HG02588 (cell line): ENCODE measurements around the gene CDH23.
"Not testable (repeated sequence)": the region's sequence is repeated elsewhere in the genome, so short reads cannot be mapped to it uniquely, and the experiment has no call there.

ENCODE experiments used
- ATAC-seq: cut with Tn5 transposase; IDR thresholded peaks from one replicate; pipeline ENCODE4 v1.9.1; 2021; ENCODE audit warnings: mild to moderate bottlenecking, moderate library complexity; ENCODE audit not compliant: unreplicated experiment

The CDH23 gene

DNA sequence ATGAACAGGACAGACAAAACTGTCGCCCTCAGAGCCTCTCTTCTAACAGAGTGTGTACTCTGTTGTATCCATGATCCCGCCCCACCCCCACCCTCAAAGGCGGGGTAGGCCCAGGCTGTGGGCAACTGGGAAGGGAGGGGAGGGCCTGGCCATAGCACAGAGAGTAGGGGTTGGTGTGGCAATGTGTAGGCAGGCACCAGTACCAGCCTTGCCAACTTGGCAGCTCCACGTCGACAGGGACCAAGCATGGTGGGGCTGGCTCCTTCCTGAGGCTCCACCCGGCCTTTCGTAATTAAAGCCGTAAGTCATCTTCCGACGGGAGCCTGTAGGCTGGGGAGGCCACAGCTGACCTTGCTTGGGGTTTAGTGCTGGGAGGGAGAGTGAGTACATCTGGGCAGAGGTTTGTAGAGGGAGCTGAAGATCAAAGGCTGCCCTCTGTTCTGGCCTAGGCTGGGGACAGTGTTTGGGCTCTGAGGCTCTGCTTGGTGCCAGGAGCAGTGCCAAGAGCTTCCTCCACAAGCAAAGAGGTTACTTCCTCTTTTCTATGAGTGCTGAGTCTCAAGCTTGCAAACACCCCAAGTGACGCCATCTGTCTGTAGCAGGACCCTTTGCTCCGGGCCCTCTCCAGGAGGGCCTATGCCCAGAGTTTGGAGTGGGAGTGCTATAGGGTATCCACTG, 201.2 kb downstream of the CDH23 start:
- no peak for ATAC-seq

DNA sequence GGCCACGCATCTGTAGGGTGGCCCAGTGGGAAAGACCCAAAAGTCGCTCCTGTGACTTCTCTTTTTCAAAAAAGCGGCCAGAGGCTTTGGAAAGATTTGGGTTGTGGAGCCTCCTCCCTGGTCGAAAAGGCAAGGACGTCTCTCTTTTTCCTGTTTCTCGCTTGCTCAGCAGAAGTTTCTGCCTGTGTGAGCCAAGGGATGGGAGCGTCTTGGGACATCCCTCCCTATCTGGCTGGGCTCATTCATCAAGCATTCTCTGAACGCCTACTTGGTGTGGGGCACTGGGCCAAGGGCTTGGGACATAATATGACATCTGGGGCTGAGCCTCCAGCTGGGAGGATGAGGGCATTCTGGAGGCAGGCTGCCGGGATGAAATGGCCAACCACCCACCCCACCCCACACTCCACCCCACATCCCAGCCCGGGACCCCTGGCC, 201.9 kb downstream of the CDH23 start:
- ATAC-seq: no peak

DNA sequence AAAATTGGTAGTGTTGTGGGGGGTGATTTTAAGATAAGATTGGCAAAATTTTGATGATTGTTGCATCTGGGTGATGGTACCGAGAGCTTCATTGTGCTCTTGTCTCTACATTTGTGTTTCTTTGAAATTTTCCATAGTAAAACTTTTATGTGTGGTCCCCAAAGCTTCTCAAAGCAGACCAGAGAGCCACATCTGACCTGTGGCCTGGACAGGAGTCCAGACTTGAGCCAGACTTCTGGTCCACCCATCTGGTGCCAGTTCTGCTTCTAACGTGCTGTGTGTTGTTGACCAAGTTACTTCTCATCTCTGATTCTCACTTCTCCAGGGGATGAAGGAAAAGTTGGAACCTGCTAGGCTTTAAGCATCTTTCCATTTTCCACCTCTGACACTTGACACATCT, 202.8 kb downstream of the CDH23 start:
- no peak for ATAC-seq

DNA sequence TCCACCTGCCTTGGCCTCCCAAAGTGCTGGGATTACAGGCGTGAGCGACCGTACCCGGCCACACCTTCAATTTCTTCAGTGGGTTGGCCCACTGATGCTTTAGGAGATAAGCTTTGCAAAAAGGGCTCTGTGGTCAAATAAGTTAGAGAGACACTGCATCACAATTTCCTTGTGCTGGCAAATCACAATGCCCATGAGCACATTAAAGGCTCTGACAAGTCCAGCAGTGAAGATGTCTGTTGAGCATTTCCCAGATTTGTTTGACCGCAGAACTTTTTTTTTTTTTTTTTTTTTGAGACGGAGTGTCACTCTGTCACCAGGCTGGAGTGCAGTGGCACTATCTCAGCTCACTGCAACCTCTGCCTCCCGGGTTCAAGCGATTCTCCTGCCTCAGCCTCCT, 203.5 kb downstream of the CDH23 start:
- ATAC-seq: not testable (repeated sequence)

- no peak for ATAC-seq
These were observed 204.1 kb downstream of the CDH23 start for GRCh38 chr10:71600849-71601248.

DNA sequence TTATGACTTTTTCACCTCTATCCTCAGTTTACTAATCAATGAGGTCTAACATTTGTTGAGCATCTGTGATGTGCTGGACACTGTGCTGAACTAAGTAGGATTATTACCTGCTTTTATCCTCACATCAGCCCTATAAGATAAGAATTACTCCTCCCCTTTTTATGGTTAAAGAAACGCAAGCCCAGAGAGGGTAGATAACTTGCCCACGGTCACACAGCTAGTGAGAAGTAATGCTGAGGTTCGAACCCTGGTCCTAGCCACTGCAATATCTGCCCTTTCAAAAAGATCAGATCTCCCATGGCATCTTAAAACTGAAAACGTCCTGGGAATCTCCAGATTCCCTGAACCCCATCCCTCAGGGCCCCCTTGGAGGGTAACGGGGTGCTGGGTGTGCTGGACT, 204.6 kb downstream of the CDH23 start:
- ATAC-seq: no peak

DNA sequence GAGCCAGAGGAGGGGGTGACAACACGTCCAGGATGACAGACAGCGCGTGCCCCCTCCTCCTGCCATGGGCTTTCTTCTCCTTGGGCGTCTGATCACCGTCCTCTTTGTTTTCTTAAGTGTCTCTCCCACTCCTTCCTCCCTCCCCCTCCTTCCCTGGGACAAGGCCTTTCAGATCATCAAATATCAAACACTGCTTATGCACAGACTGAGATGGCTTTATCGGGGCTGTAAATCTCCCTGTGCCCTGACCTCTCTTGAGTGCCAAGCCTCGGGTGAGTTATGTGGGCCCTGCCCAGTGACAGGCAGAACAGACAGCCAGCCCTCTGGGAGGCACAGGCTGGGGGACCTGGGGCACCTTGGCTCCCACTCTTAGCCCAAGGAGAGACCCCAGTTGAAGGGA, 206.4 kb downstream of the CDH23 start:
- ATAC-seq: no peak

- no peak for ATAC-seq
These were observed 207.0 kb downstream of the CDH23 start for GRCh38 chr10:71603754-71604153.

DNA sequence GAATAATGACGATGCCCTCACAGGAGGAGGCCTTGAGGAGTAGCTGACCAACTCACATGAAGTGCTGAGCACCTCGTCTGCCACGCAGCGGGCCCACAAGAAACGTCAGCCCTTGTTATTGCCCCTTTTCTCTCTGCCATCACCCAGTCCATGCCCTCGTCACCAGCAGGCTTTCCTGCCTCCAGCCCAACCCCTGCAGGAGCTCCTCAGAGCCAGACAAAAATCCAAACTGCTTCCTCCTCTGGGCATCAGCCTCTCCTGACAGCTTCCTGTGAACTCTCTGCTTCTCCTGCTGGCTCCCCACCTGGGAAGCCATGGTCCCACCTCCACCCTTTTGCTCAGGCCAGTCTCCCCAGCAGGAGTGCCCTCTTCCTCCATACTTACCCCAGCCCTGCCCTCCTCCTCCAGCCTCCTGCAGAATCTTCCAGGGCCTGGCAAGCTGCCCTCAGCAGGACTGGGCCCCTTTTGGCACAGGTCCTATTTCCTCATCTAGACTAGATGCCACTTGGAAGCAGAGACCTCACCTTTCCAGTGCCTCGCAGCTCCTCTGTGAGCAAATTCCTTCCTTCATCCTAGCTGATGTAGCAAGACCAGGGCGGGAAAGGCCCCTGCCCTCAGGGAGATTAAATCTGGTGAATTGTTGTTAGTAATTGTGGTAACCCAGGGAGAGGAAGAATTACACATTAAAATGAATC, 207.8 kb downstream of the CDH23 start:
- ATAC-seq: no peak

- ATAC-seq: no peak
These were observed 208.7 kb downstream of the CDH23 start for GRCh38 chr10:71605263-71605962.

- ATAC-seq: no peak
These were observed 209.7 kb downstream of the CDH23 start for GRCh38 chr10:71606257-71607081.

DNA sequence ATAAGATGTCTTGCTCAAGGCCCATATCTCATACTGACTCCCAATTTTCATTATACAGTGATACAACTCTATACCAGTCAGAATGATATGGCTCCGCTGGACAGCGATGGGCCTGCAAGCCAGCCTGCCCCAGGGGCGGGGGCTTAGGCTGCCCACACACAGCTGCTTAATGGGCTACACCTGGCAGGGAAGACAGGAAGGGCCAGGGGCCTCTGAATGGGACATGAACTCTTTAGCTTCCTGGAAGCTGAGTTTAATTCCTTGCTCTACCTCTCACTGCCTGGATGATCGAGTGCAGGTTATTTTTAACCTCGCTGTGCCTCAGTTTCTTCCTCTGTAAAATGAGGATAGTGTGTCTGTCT, 210.3 kb downstream of the CDH23 start:
- ATAC-seq: no peak

DNA sequence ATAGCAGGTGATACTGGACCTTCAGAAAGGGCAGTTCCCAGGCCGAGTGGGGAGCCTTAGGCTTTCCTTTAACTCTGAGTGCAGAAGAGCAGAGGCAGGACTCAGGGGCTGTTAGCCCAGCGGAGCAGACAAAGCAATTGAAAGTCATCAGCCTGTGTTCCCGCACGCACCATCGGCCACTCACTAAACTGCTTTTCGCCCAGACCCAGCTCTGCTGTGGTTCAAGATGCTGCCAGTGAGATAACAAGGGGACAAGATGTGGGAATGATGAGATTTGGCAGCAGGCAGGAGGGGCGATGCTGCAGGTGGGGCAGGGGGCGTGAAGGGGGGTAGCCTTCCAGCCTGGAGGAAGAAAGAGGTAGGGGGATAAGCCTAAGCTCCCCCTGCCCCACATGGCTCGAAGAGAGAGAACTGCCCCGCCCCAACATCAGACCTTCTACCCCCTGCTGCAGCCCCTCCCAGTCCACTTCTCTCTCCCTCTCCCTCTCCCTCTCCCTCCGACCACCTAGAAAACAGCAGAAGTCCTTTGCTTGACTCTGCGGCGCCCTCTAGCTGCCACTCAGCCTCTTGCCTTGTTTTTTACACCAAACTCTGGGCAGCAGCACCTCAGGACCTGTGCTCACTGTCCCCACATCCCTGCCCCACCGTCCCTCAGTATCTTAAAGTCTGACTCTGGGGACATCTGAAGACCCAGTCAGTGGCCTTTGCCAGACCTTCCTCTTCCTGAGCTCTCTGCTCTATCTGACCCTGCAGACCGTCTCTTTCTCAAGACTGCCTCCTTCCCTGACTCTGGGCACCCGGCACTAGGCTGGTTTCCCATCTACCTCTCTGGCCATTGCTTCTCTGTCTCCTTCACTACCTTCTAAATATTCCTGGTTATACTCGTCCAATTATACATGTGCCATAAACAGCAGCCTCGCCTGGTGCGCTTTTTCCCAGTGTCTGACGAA, 212.4 kb downstream of the CDH23 start:
- ATAC-seq: no peak

GRCh38 chr10:71610651-71611050, 213.9 kb downstream of the CDH23 start:
- ATAC-seq: no peak

DNA sequence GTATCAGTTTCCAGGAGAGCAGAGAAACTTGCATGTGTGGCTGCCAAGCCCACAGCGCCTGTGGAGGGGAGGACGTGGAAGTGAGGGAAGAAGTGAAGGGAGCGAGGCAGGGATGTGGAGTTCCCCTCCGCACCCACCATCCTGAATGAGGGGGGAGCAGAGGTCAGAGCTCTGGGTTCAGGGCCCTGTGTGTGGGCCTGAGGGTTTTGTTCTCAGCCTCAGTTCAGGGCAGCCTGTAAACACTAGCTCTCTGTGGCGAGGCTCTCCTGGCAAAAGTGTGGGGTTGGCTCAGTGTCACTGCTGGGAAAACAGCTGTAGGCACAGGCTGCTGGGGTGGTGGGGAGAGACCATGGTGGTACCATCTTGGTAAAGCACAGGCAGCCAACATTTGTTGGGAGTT, 214.4 kb downstream of the CDH23 start:
- ATAC-seq: no peak

DNA sequence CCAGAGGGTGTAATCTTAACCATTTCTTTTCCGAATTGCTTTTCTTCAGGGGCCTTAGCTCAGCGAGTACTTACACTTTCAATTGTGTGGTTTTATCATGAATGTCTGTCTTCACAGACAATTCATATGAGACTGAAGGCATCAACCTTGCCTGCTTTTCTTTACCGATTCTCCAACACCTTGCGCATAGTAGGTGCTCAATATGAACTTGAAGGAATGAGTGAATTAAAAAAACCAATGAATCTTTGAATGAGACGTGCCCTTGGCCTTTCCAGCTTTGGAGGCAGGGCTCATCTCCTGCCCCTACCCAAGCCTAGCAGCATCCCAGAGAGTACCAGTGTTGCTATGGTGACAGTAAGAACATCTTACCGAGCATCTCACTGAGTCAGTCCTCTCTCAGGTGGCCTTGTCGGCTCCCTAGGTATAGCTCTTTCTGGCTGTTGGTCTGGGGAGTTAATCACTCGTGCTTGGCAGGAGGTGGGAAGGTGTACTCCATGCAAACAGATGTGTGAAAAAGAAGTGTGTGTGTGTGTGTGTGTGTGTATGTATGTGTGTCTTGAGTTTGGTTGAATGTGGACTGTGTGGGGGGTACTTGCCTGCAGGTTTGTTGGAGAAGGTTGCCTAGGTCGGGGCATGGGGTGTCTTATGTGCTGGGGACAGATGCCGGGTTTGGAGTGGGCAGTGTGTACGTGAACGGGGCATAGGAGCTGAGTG, 215.1 kb downstream of the CDH23 start:
- no peak for ATAC-seq

DNA sequence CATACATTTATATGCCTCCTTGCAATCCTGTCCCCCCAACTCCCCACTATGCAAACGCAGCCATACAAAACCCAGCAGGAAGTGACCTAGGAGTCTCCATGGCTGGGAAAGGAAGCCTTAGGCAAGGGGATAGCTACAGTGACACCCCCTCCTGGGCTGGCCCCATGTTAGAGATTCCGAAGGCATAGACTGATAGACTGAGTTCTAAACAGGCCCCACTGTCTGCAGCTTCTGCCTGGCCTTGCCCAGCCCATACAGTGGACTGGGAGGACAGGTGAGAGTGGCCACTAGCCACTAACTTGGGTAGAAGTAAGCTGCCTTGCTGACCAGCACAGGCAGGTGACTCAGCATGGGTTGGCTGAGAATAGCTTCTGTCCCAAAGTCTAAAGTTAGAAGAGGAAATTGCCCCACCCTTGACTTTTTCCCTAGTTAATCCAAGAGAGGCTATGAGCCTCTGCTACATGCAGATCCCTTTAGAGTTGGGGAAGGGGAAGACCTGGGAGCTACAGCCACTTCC, 216.6 kb downstream of the CDH23 start:
- ATAC-seq: no peak

DNA sequence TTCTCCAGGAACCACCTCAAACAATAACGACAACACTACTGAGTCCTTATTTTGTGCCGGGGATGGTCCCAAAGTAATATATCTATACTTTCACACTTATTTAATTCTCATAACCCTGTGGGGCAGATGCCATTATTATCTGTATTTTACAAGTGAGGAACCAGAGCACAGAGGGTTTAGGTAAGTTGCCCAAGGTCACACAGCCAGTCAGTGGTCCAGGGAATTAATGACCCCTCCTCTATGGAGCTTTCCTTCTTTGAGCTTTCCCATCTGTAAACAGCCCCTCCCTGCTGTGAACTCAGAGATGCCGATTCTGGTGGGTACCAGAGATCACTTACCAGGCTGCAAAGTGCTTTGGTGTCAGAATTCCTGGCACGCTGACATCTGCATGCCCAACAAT, 217.2 kb downstream of the CDH23 start:
- ATAC-seq: no peak

DNA sequence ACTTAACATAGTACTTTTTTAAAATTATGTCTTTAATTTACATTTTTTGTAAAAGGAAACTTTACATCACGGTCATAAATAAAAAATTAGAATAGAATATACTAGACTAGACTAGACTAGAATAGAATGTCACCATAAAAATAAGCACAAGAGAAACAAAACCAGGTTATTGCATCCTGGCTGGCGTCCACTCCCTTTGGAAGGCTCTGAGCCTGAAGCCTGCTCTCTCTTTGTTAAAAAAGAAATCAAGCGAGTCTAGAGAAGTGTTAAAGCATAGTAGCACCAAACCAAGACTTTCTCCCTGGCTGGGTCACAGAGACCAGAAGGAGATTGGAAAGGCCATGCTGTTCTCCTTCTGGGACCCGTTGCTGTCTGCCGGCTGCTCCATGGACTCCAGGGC, 218.2 kb downstream of the CDH23 start:
- ATAC-seq: no peak
